ENCODE measurements around the gene METTL18.
"Not testable (repeated sequence)": the region's sequence is repeated elsewhere in the genome, so short reads cannot be mapped to it uniquely, and the experiment has no call there.

The METTL18 gene

GRCh38 chr1:169794530-169795416, at the start of gene METTL18:
TSS of gene METTL18 (minus strand) at chr1:169794907. CDS start at chr1:169793695, 1,212 bp downstream.
- DNase-seq = peak; percentile 88

- no peak for DNase-seq
Measured at GRCh38 chr1:169838942-169839341, 44.2 kb upstream of the METTL18 start.

- DNase-seq = no peak
Measured at GRCh38 chr1:169836198-169836597, 41.5 kb upstream of the METTL18 start.

GRCh38 chr1:169835647-169836046, 40.9 kb upstream of the METTL18 start:
- DNase-seq = no peak

- DNase-seq = no peak
Measured at GRCh38 chr1:169834869-169835268, 40.2 kb upstream of the METTL18 start.

- no peak for DNase-seq
Measured at GRCh38 chr1:169833179-169833901, 38.6 kb upstream of the METTL18 start.

GRCh38 chr1:169829671-169830070, 35.0 kb upstream of the METTL18 start:
- DNase-seq = no peak

- DNase-seq = no peak
Measured at GRCh38 chr1:169824153-169824552, 29.4 kb upstream of the METTL18 start.

GRCh38 chr1:169821500-169821899, 26.8 kb upstream of the METTL18 start:
- no peak for DNase-seq

GRCh38 chr1:169816617-169817016, 21.9 kb upstream of the METTL18 start:
- no peak for DNase-seq

GRCh38 chr1:169814265-169814664, 19.6 kb upstream of the METTL18 start:
- no peak for DNase-seq

- DNase-seq = no peak
Measured at GRCh38 chr1:169812131-169812530, 17.4 kb upstream of the METTL18 start.

- DNase-seq = not testable (repeated sequence)
Measured at GRCh38 chr1:169811418-169812035, 16.8 kb upstream of the METTL18 start.

- DNase-seq = no peak
Measured at GRCh38 chr1:169809370-169810095, 14.8 kb upstream of the METTL18 start.

GRCh38 chr1:169804941-169805340, 10.2 kb upstream of the METTL18 start:
- no peak for DNase-seq

- DNase-seq = no peak
Measured at GRCh38 chr1:169802888-169803287, 8.2 kb upstream of the METTL18 start.

- no peak for DNase-seq
Measured at GRCh38 chr1:169797281-169797680, 2.6 kb upstream of the METTL18 start.

- DNase-seq = no peak
Measured at GRCh38 chr1:169796274-169796810, 1.6 kb upstream of the METTL18 start.

- DNase-seq = no peak
Measured at GRCh38 chr1:169795687-169796086, 980 bp upstream of the METTL18 start.

- DNase-seq = no peak
Measured at GRCh38 chr1:169793730-169794129, 977 bp downstream of the METTL18 start.

- no peak for DNase-seq
Measured at GRCh38 chr1:169788402-169788801, 6.3 kb downstream of the METTL18 start.

- DNase-seq = no peak
Measured at GRCh38 chr1:169786974-169787373, 7.7 kb downstream of the METTL18 start.

GRCh38 chr1:169785267-169785666, 9.4 kb downstream of the METTL18 start:
- no peak for DNase-seq

Data from activated CD4-positive, alpha-beta T cell treated with anti-CD3 and anti-CD28 coated beads, Interleukin-2, amount 50 U/mL, for 4 hours (primary cell).